B cell (primary cell): ENCODE data around the gene MMP23B. TPM values are rescaled to one million over a fixed set of nuclear protein-coding genes. Genes with fewer than 3 reads are reported as not detected.

Experiments used
- ATAC-seq: fragments of 200-7000 bp; cut with Tn5 transposase; one replicate; pipeline ENCODE4 v1.10.0; 2021; ENCODE audit warnings: low read depth, mild to moderate bottlenecking, moderate number of reproducible peaks, moderate library complexity
- CTCF ChIA-PET: fragments of 350-600 bp; sonication (Branson Sonifier 250); formaldehyde crosslinking; loops from one replicate; lab custom pipeline; 2021; ENCODE audit warnings: antibody characterized with exemption, inconsistent platforms; lab: Charles Lee
- POLR2A ChIA-PET: fragments of 350-600 bp; sonication (Branson Sonifier 250); formaldehyde crosslinking; loops from one replicate; lab custom pipeline; 2021; ENCODE audit warnings: antibody characterized with exemption; lab: Charles Lee
- DNase-seq: peaks from one replicate; pipeline ENCODE4 v3.0.0; 2013
- H2AFZ ChIP-seq: 2 replicates; pipeline ENCODE4 v1.6.1; 2012; ENCODE audit warnings: mild to moderate bottlenecking, low read depth, low read length; ENCODE audit not compliant: insufficient read depth, poor library complexity, severe bottlenecking
- H3K27ac ChIP-seq, 2 donors: 1 replicate in 1 of 2; 2 replicates in 1 of 2; pipeline ENCODE4 v1.5.1; 2012 to 2013; ENCODE audit warnings: low read length in 2 of 2, mild to moderate bottlenecking in 2 of 2, moderate library complexity in 1 of 2
- H3K27me3 ChIP-seq, 4 experiments: fragments of 200-600 bp in 1 of 4; sonication (generic) in 1 of 4; replicated peaks in 1 of 4; 1 replicate in 2 of 4; 2 replicates in 2 of 4; pipeline versions ENCODE4 v1.6.1 to v1.7.0; 2013 to 2016; ENCODE audit warnings: low read length in 3 of 4, mild to moderate bottlenecking in 2 of 4, mixed read lengths in 1 of 4, moderate library complexity in 1 of 4; ENCODE audit not compliant: insufficient read depth in 4 of 4, control insufficient read depth in 3 of 4; ENCODE audit errors: control extremely low read depth in 1 of 4
- H3K36me3 ChIP-seq, 2 experiments: replicated peaks in 1 of 2; 1 replicate in 1 of 2; 2 replicates in 1 of 2; pipeline versions ENCODE4 v1.6.1 to v1.7.1; 2013; ENCODE audit warnings: low read length in 1 of 2; ENCODE audit not compliant: insufficient read depth in 2 of 2, control insufficient read depth in 1 of 2; ENCODE audit errors: control extremely low read depth in 1 of 2, extremely low read depth in 1 of 2
- H3K4me1 ChIP-seq, 2 donors: fragments of 200-600 bp in 1 of 2; sonication (generic) in 1 of 2; 1 replicate in 1 of 2; 2 replicates in 1 of 2; pipeline versions ENCODE4 v1.5.1 to v1.6.1; 2013 to 2017; ENCODE audit warnings: low read length in 2 of 2; ENCODE audit not compliant: control insufficient read depth in 2 of 2, insufficient read depth in 2 of 2
- H3K4me2 ChIP-seq: replicated peaks from 2 replicates; pipeline ENCODE3; 2012; ENCODE audit warnings: mild to moderate bottlenecking, low read depth, low read length; ENCODE audit not compliant: poor library complexity, severe bottlenecking
- H3K4me3 ChIP-seq, 5 experiments: fragments of 200-600 bp in 1 of 5; sonication (generic) in 1 of 5; 1 replicate in 3 of 5; 2 replicates in 2 of 5; pipeline versions ENCODE4 v1.5.1 to v1.7.0; 2011 to 2016; ENCODE audit warnings: low read length in 4 of 5, mild to moderate bottlenecking in 4 of 5, low read depth in 2 of 5, control low read depth in 1 of 5, moderate library complexity in 1 of 5; ENCODE audit not compliant: insufficient read depth in 1 of 5; ENCODE audit errors: control extremely low read depth in 1 of 5, extremely low read depth in 1 of 5
- H3K79me2 ChIP-seq: fragments of 200-600 bp; sonication (generic); one replicate; pipeline ENCODE4 v1.6.0; 2016; ENCODE audit warnings: low read length; ENCODE audit not compliant: control insufficient read depth, insufficient read depth
- H3K9ac ChIP-seq: fragments of 200-600 bp; sonication (generic); 2 replicates; pipeline ENCODE4 v1.6.1; 2017; ENCODE audit warnings: mild to moderate bottlenecking, low read length, moderate library complexity
- H3K9me3 ChIP-seq, 3 donors: one replicate each; pipeline versions ENCODE4 v1.6.1 to v1.7.1; 2013; ENCODE audit warnings: low read length in 2 of 3; ENCODE audit not compliant: control insufficient read depth in 2 of 3, insufficient read depth in 1 of 3; ENCODE audit errors: control extremely low read depth in 1 of 3
- H4K20me1 ChIP-seq: 2 replicates; pipeline ENCODE4 v1.6.0; 2012; ENCODE audit warnings: mild to moderate bottlenecking, low read length; ENCODE audit not compliant: insufficient read depth, control insufficient read depth, poor library complexity, severe bottlenecking
- H3K27ac Mint-ChIP-seq: one replicate; pipeline ENCODE4 v1.8.0; 2021; ENCODE audit warnings: mixed read lengths
- H3K27me3 Mint-ChIP-seq: one replicate; pipeline ENCODE4 v1.8.0; 2021; ENCODE audit warnings: mixed read lengths
- H3K4me1 Mint-ChIP-seq: one replicate; pipeline ENCODE4 v1.8.0; 2021; ENCODE audit warnings: mixed read lengths
- H3K4me3 Mint-ChIP-seq: one replicate; pipeline ENCODE4 v1.8.0; 2021; ENCODE audit warnings: mixed read lengths
- H3K9me3 Mint-ChIP-seq: one replicate; pipeline ENCODE4 v1.8.0; 2022; ENCODE audit warnings: mixed read lengths; ENCODE audit not compliant: insufficient read depth
- EZH2 ChIP-seq: IDR thresholded peaks from 2 replicates; pipeline ENCODE4 v1.6.1; 2012; ENCODE audit warnings: borderline replicate concordance, low read depth, mild to moderate bottlenecking, moderate library complexity, low read length; ENCODE audit not compliant: insufficient read depth, poor library complexity, severe bottlenecking
- WGBS: methylation state at CpG from one replicate; pipeline ENCODE4 v1.1.5; 2013; ENCODE audit warnings: missing lambda C conversion rate; ENCODE audit not compliant: insufficient coverage; 5-methylcytosine and 5-hydroxymethylcytosine counted together
- intact Hi-C: fragments of 100-400 bp; cut with micrococcal nuclease; formaldehyde crosslinking; loops from one replicate; pipeline ENCODE4 v1.10.0; 2022
- polyA minus RNA-seq: library from RNA; depleted of rRNA, polyadenylated mRNA; stranded (reverse); fragments of >200 nt; gene quantifications from 2 replicates; pipeline ENCODE4 v1.2.3, GENCODE V29; 2012
- polyA plus RNA-seq: library from polyadenylated mRNA; depleted of rRNA; stranded (reverse); fragments of >200 nt; gene quantifications from 2 replicates; pipeline ENCODE4 v1.2.3, GENCODE V29; 2012
- total RNA-seq, 2 donors: library from RNA; stranded (reverse); fragments of 120-200 nt in 1 of 2; gene quantifications; 1 replicate in 1 of 2; 2 replicates in 1 of 2; pipeline versions ENCODE4 v1.2.3 to v1.2.4, GENCODE V29; 2013 to 2022
- TF ChIP-seq, protein P1 (sequence below): fragments of 200-600 bp; IDR thresholded peaks from one replicate; pipeline ENCODE4 v1.8.0; 2022; ENCODE audit warnings: antibody characterized with exemption, mild to moderate bottlenecking

MMP23B gene
- total RNA-seq, result 1.0 and 1.5 TPM in 2 replicates
- total RNA-seq (2013), result 2.4 TPM
- polyA plus RNA-seq, result 1.7 and 3.4 TPM in 2 replicates
- polyA minus RNA-seq, result 0.26 and 1.9 TPM in 2 replicates

DNA sequence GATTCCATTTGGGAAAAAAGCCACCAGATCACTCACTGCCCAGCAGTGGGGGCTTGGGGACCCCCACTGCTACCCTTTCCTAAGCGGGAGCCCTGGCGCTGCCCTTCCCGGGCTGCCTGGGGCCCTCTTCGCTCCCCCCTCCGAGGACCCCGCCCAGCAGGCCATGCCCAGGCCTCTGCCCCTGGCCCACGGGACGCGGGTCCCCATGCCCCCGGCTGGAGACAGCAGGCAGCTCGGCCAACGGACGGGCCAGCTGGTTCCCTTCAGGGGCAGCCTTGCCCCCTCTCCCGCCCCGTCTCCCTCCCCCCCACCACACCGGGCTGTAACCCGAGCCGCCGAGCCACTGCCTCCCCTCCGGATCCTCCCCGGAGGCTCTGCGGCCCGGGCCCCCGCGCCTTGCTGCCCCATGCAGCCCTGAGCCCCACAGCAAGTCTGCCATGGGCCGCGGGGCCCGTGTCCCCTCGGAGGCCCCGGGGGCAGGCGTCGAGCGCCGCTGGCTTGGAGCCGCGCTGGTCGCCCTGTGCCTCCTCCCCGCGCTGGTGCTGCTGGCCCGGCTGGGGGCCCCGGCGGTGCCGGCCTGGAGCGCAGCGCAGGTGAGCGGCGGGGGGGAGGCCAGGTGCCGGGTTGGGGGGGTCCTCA, at the start of gene MMP23B:
Gene MMP23B (plus strand): TSS at position 392 of the 639 bp plus-strand sequence. CDS start 46 bp downstream, at position 438.
- peak within 1 kb of the TSS; percentile 92 for H3K4me2 ChIP-seq

More for the DNA sequence above, at the start of gene MMP23B:
- Histone ChIP-seq H4K20me1 (no peaks in the 10 kb centered on the region), H3K9ac (peak within 1 kb of the TSS; percentile 51), H3K4me1 (peaks cover 15 to 21% of the 10 kb centered on the region in 2 donors), H3K36me3 (peaks cover 0 to 4% of the 10 kb centered on the region in 2 experiments), H2AFZ (no peak within 1 kb of the TSS), H3K79me2 (no peaks in the 10 kb centered on the region), H3K27me3 (peaks cover 0 to 13% (median 4%) of the 10 kb centered on the region in 4 experiments), H3K4me3 (no peak within 1 kb of the TSS), H3K27ac (no peak within 1 kb of the TSS), H3K9me3 (peaks cover 0 to 8% (median 0%) of the 10 kb centered on the region in 3 donors)
- DNase-seq, result peak; percentile 50
- POLR2A ChIA-PET, result interaction anchor here (0.7 kb wide), 2 partner anchors 39 to 115 kb away, joined by 4 read pairs; no protein-coding TSS in a partner anchor
- H3K4me3 Mint-ChIP-seq, result peak within 1 kb of the TSS; percentile 67
- intact Hi-C loops, result loop anchor here (2.0 kb wide), 1 partner anchor 17 kb away; the partner anchor contains the start of gene MIB2
- CTCF ChIA-PET, result no interaction called here
- no peak for ATAC-seq
- peaks cover 4% of the 10 kb centered on the region for H3K4me1 Mint-ChIP-seq
- WGBS, result 6% methylated on average over 43 of the region's 48 CpGs
- peaks cover 3% of the 10 kb centered on the region for H3K27me3 Mint-ChIP-seq
- TF ChIP-seq, protein P1, sequence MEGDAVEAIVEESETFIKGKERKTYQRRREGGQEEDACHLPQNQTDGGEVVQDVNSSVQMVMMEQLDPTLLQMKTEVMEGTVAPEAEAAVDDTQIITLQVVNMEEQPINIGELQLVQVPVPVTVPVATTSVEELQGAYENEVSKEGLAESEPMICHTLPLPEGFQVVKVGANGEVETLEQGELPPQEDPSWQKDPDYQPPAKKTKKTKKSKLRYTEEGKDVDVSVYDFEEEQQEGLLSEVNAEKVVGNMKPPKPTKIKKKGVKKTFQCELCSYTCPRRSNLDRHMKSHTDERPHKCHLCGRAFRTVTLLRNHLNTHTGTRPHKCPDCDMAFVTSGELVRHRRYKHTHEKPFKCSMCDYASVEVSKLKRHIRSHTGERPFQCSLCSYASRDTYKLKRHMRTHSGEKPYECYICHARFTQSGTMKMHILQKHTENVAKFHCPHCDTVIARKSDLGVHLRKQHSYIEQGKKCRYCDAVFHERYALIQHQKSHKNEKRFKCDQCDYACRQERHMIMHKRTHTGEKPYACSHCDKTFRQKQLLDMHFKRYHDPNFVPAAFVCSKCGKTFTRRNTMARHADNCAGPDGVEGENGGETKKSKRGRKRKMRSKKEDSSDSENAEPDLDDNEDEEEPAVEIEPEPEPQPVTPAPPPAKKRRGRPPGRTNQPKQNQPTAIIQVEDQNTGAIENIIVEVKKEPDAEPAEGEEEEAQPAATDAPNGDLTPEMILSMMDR, result no peak
- TF ChIP-seq EZH2, result peak; percentile 91
- H3K27ac Mint-ChIP-seq, result peak within 1 kb of the TSS; percentile 61
- H3K9me3 Mint-ChIP-seq, result no peaks in the 10 kb centered on the region
